T-helper 1 cell (primary cell): ENCODE results near the gene URB2.
"Not testable (repeated sequence)": the region's sequence is repeated elsewhere in the genome, so short reads cannot be mapped to it uniquely, and the experiment has no call there.

Experiments used
- DNase-seq, 5 donors: peaks; one replicate each; pipeline ENCODE4 v3.0.0-alpha.2; 2012 to 2020
- total RNA-seq, 4 donors: gene quantifications; one replicate each; lab custom pipeline; 2026; lab: John Stamatoyannopoulos, UW

The URB2 gene
- total RNA-seq, result 12.3 to 27.4 (median 17.9) reads per million in 4 donors

DNA sequence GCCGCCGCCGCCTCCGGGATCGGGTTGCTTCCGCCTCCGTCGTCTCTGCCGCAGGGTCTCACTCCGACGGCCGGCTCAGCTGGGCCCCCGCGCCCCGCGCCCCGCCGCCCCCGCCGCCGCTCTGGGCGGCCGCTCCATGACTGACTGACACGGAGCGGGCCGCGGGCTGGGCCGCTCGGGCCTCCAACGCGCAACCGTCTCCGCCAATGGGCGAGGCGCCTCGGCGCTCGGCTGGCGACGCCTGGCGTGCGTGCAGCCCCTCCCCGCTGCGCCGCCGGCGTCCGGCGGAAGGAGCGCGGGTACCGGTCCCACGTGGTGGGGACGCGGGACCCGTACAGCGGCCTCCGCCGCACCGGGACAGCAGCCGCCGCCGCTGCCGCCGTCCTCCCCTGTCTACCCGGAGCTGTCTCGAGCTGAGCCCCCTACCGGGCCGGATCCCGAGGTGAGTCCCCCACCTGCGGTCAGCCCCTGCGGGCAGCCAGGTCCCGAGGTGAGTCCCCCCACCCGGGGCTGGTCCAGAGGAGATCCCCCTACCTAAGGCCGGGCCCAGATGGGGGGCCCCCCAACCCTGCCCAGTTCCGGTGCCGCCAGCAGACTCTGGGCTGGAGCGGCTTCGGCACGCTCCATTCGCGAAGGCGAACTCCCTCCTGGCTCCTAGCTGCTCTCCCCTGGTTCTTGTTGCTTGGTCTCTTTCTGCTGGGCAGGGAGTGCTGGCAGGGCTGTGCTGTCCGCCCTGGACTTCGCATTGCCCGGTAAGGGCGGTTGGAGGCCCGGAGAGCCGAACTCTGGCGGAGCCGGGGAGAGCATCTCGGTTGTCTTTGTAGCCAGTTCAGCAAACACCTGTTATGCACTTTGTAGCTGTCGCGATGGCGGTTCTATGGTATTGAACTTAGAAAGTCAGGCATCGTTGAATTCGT, at the start of gene URB2, which contains the start of gene TAF5L:
TSS of gene URB2 (plus strand) at position 333 of the 917 bp plus-strand sequence. CDS start 1,387 bp downstream, outside the sequence.
TSS of gene TAF5L (minus strand) at position 208 of the 917 bp plus-strand sequence. CDS start 11,640 bp downstream, outside the sequence.
- DNase-seq, result peak; percentile 71 to 88 (median 75)

DNA sequence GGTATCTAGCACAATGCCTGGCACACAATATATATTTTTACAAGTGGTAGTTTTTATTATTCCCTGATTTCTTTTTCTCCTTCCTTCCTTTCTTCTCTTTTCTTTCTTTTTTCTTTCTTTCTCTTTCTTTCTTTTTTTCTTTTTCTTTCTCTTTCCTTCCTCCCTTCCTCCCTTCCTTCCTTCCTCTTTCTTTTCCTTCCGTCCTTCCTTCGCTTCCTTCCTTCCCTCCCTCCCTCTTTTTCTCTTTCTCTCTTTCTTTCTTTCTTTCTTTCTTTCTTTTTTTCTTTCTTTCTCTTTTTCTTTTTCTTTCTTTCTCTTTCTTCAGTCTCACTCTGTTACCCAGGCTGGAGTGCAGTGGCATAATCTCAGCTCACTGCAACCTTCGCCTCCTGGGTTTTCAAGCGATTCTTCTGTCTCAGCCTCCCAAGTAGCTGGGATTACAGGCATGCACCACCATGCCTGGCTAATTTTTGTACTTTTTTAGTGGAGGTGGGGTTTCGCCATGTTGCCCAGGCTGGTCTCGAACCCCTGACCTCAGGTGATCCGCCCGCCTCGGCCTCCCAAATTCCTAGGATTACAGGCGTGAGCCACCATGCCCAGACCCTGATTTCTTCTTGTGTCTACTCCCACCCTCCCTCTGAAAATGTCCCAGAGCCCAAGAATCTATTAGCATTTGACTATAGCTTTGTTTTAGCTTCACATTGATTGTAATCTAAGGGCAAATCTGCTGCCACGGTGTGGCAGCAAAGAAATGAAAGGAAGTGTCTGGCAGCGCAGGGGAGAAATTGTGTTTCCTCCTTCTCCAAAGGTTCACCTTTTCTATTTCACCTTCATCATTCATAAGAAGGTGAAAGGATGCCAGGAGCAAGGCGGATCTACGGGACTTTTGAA, 47.6 kb upstream of the URB2 start:
- no peak for DNase-seq

DNA sequence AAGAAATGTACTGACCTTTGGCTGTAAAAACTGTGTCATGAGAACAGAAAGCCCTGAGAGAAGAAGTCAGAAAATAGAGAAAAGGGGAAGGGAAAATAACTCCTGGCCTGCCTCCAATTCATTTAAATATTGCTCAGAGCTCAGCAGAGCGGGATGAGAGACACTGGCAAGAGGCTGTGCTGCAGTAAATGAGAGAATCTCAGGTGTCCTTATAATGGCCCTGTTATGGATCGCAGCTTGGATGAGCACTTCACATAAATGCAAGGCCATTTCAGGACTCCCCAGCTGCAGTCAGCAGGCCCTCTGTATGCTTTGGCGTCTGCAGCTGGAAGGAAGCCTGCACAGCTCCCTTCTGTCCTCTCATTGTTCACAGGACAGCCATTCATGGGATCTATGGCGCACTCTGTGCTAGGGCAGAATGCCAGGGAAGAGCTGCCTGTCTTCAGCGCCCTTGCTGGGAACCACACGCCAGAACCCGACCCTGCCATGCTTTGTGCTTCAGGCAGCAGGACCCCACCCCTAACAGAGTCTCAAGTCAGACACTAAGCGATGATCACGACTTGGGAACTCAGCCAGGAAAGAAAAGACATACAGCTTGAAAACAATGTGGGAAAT, 46.9 kb upstream of the URB2 start:
- DNase-seq, result no peak

DNA sequence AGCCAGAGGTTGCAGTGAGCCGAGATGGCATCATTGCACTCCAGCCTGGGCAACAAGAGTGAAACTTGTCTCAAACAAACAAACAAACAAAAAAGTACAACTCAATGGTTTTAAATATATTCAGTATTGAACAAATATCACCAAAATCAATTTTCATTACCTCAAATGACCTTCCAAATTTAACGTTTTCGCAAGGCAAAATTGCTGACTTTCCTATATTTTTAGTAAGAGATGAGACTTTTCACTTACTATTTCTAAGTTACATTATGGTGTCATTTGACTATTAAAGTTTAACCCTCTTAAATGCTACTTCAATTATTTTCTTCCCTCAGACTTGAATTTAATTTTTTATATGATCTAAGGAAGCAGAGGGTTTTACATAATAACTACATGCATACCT, 44.6 kb upstream of the URB2 start:
- DNase-seq, result no peak

DNA sequence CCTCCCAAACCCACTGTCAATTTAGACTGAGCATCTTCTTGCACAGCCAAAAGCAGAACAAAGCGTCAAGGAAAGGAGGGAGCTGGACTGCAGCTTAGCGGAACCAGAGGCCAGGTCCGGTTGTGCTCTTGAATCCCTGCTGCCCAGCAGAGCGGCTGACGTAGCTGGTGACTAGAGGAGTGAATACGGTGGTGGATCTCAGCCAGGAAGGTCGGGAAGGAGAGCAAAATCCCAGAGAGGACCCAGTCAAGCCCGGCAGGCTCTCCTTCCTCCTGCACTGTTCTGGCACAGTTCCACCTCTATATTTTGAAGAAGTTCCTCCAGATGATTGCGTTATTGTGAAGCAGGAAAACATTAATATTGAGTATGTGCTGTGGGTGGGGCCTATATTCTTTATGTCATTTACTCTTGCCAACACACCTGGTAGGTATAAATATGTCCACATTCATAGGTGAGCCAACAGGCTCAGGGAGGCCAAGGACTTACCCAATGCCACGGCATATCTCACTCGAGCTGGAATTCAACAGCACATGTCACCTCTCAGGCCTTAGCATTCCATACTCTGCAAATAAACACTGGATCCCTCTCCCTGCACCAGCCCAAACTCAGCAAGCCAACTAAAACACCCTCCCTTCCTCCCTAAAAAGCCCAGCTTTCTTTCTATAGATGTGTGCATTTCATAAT, 43.9 kb upstream of the URB2 start:
- no peak for DNase-seq

DNA sequence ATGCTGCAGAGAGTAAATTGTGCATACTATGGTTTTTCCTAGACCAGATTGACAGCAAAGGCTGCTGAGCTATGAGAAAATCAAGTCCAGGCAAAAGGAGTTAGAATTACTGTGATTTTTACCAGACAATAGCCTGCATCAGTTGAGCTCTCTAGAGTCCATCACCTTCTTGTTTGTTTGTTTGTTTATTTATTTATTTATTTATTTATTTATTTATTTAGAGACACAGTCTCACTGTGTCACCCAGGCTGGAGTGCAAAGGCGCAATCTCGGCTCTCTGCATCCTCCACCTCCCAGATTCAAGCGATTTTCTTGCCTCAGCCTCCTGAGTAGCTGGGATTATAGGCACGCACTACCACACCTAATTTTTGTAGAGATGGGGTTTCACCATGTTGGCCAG, 43.3 kb upstream of the URB2 start:
- no peak for DNase-seq

DNA sequence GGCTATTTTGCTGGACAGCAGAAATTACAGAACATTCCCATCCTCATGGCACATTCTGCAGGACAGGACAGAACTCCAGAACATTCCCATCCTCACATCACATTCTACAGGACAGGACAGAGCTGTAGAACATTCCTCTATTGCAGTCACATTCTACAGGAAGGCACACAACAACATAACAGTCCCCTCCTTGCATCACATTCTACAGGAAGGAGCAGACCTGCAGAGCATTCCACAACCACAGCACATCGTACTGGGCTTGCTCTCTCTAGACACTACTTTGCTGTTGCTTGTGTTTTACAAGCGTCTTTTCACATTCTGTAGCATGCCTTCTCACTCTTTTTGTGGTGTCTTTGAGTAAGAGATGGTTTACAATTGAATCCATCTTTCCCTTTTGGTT, 40.7 kb upstream of the URB2 start:
- no peak for DNase-seq

DNA sequence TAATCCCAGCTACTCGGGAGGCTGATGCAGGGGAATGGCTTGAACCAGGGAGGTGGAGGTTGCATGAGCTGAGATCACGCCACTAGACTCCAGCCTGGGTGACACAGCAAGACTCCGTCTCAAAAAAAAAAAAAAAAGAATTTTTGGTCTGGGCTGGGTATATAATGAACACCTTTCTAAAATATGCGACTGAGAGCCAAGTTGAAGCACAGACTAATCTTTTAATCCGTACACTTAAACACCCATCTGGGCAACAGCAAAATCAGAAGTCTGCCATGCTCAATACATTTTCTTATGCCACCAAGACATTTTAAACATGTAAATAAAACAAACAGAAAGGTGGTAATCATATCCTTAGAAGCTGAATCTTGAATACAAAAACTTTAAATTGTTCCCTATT, 35.9 kb upstream of the URB2 start:
- no peak for DNase-seq

DNA sequence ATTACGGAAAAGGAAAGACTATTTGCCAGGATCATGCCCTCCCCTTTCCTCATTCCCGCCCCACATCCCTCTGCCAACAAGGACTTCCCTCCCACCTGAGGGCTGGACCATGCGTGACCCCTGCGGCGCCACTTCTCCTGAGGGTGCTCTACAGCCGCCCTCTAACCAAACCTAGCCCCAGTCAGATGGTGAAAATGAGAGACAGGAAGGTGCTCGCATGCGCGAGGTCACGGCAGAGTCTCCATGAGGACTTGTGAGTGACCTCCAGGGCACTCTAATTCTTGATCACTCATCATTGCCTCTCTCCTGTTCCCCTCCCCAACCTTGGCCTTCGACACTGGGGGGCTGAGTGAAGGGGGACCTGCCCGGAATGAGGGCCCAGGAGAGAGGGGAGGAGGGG, 32.2 kb upstream of the URB2 start:
- no peak for DNase-seq

DNA sequence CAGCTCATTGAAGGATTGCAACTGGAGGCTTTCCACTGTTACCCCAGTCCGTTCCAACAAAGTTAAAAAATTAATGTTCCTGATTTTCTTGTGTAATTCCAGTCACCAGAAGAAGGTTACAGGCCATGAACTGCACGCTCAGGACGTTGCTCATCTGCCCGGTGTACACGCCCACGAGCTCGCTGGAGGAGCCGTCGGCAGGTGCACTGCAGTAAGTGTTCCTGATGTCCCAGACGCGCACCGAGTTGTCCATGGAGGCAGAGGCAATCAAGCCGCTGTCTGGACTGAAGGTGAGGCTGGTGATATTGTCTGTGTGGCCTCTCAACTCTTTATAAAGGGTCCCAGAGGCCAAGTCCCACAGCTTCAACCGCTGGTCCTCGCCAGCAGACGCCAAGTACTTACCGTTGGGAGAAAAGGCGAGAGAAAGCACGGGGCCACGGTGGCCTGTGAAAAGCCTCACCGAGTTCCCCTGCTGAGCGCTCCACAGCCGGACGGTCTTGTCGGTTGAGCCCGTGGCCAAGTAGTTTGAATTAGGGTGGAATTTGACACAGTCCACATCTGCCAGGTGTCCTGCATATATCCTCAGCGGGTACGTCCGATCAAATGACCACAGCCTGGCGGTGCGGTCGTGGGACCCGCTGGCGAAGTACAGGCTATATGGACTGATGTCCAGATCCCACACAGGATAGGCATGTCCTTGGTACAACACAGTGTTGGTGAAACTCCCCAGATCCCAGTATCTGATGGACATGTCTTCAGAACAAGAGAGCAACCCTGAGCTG, 31.6 kb upstream of the URB2 start:
- DNase-seq, result no peak

DNA sequence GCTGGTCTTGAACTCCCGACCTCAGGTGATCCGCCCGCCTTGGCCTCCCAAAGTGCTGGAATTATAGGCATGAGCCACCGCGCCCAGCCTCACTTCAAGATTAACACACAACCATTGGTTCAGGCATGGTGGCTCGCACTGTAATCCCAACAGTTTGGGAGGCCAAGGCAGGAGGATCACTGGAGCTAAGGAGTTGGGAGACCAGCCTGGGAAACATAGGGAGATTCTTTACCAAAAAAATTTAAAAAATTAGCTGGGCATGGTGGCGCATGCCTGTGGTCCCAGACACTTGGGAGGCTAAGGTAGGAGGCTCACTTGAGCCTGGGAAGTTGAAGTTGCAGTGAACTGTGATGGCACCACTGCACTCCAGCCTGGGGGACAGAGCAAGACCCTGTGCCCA, 30.2 kb upstream of the URB2 start:
- not testable (repeated sequence) for DNase-seq

DNA sequence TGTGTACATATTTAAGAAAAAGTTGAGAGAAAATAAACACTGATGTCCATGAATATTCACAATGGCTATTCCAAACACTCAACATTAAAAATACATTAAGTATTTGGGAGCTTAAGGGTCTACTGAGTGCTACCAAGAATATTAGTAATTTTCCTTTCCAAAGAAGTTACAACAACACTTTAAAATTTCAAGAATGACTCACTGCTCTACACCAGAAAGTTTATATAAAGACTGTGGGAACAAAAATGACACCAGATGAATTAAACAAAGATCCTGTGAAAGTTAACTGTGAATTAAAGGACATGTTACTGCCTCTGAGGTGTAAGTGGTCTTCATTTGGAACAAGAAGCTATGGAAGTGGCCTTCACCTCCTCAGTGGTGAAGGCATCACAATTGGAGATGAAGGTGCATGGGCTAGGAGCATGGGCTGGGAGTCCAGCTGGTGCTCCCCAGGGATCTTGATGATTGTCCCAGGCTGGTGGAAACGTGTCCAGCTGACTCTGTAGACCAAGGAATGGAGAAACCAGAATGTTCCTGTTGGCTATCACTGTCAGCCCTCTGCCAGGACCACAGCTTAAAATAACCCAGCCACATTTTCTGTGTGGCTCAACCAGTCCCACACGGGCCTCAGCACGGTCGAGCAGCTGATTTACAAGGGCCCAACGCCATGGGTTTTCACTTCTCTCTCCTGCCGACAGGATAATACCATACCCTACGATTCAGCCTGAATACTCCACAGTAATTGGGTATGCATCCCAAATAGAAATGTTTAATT, 28.9 kb upstream of the URB2 start:
- DNase-seq, result no peak

DNA sequence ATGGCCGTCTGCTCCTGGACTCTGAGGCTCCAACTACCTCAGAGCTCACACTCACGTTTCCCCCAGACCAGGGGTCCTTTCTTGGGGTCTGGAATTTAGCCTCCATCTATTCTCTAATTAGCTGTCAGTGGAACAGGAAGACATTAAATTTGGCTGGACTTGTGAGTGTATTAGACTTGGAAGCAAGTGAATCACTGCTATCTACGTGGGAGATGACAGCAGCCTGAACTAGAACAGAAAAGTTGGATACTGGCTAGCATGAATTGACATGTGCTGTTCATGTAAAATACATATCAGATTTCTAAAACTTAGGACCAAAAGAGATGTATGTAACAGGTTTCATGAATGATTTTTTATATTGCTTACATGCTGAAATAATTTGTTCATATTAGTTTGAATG, 28.2 kb upstream of the URB2 start:
- no peak for DNase-seq

DNA sequence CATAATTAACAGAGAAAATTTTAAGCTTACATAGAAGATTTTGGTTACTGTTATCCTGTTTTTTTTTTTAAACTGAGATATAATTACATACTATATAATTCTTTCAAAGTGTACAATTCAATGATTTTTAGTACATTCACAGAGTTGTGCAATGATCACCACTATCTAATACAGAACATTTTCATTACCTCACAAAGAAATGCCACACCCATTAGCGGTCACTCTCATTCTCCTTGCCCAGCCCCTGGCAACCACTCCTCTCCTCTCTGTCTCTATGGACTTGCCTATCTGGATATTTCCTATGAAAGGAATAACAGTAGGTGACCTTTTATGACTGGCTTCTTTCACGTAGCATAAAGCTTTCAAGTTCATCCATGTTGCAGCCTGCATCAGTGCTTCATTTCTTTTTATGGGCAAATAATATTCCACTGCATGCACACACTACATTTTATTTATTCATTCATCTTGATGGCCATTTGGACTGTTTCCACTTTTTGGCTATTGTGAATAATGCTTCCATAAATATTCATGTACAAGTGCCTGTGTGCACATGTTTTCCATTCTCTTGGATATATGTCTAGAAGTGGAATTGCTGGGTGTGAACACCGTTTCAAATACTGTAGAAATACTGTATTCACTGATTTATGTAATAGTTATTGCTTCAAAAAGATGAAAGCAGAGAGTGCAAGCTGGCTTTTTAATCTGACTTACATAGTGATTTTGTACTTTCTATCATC, 26.7 kb upstream of the URB2 start:
- DNase-seq, result no peak

DNA sequence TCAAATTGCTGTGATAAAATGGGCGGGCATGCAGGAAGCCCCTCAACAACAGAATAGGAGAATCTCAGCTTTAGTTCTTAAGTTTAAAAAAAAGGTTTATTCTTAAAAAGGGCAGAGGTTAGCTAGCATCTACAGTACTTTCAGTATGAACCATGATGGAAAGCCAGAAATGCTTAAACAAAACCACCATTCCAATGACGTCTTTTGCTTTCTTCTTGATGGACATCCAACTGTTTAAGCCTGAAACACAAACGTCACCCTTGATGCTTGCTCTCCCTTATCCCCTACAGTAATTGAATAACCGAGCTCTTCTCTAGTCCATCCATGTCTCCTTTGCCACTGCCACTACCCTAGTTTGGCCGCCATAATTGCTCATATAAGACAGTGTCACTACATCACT, 25.8 kb upstream of the URB2 start:
- DNase-seq, result no peak

DNA sequence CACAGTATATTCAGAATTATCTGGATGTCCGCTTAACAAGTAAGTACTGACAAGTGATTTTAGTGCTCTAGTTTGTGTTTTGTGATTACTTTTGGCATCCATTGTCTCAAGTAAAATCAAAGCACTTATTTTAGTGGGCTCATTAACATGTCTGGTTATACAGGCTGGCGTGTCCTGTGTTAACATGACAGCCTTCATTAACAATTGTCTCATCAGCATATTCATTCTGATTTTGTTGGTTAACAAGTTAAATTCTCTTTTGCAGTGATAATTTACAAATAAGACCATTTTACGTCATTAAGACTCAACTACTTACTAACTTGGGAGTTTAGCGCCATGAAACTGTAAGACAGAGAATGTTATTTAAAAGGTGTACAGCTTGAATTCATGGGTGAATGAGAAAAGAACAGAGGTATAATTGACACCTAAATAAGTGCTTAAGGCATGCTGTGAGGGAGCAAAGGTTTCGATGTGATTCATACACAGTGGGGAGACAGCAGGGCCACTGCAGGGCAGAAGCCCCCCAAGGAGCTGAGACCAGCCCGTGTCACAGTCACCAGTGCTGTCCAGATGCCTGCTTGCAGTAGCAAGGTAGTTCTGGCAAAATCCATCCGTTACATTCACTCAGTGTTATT, 22.6 kb upstream of the URB2 start:
- DNase-seq, result no peak

DNA sequence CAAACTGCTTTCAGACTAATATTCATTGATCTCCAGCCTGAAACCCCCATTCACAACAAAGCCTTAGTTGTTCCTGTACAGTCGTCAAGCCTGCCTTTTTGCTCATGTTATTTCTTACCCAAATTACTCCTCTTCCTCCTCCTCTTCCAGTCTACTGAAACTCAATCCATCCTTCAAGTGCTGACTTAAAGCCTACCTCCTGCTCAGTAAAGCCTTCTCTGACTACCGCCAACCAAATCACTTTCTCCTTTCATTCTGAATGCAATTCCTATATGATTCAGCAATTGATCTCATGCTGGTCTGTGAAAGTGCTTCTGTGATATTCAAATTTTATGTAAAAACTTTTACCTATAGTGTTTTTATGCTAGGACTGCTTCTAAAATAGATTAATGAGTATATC, 18.7 kb upstream of the URB2 start:
- no peak for DNase-seq

DNA sequence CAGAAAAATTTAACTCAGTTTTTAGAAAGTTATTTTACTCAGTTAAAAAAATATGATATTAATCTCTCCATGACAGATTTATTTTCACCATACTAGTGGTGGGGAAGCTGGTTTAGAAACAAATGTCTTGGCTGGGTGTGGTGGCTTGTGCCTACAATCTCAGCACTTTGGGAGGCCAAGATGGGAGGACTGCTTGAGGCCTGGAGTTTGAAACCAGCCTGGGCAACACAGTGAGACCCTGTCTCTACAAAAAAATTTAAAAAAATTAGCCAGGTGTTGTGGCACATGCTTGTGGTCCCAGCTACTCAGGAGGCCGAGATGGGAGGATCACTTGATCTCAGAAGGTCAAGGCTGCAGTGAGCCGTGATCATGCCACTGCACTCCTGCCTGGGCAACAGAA, 17.5 kb upstream of the URB2 start:
- no peak for DNase-seq

DNA sequence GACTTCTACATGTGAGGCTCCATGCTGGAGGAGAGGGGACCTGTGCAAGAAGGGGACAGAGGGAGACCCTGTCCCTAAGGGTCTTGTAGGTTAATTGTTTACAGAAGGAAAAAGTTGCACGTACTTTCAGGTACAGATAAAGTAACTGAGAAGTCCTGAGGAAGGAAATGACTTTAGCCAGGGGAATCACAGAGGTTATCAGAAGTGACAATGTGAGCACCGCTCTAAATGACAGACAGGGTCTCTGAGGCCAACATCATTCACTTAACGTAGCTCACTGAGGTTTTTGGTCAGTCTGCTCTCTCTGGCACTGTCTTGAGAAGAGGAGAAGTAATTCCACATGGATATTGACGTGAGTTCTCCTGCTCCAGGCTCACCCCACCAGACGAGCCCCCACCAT, 12.1 kb upstream of the URB2 start:
- DNase-seq, result no peak

DNA sequence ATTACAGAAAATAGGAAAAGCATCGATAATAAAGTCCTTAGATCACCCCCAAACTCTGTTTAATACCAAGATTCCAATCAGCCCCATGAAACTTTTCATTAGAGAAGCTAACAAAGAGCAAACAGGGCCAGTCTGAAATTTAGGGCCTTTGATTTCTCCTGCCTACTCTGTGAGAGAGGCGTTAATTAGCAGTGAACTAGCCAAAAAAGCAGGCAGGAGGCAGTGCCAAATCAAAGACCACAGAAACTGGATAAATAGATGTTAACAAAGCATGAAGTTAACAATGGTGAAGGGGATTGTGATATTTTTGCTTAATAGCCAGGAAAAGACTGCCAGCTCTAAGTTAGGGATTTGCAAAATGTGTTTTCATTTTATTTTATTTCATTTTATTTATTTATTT, 11.3 kb upstream of the URB2 start:
- DNase-seq, result no peak
